Measurements from ENCODE around the gene TSKU.

DNA sequence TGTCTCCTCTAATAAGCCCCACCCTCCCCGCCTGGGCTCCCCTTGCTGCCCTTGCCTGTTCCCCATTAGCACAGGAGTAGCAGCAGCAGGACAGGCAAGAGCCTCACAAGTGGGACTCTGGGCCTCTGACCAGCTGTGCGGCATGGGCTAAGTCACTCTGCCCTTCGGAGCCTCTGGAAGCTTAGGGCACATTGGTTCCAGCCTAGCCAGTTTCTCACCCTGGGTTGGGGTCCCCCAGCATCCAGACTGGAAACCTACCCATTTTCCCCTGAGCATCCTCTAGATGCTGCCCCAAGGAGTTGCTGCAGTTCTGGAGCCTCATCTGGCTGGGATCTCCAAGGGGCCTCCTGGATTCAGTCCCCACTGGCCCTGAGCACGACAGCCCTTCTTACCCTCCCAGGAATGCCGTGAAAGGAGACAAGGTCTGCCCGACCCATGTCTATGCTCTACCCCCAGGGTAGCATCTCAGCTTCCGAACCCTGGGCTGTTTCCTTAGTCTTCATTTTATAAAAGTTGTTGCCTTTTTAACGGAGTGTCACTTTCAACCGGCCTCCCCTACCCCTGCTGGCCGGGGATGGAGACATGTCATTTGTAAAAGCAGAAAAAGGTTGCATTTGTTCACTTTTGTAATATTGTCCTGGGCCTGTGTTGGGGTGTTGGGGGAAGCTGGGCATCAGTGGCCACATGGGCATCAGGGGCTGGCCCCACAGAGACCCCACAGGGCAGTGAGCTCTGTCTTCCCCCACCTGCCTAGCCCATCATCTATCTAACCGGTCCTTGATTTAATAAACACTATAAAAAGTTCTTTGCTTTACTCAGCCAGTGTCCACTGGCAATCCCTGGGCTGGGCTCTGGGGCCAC is 14.4 kb downstream of the TSKU start:
- TF ChIP-seq, protein P1, sequence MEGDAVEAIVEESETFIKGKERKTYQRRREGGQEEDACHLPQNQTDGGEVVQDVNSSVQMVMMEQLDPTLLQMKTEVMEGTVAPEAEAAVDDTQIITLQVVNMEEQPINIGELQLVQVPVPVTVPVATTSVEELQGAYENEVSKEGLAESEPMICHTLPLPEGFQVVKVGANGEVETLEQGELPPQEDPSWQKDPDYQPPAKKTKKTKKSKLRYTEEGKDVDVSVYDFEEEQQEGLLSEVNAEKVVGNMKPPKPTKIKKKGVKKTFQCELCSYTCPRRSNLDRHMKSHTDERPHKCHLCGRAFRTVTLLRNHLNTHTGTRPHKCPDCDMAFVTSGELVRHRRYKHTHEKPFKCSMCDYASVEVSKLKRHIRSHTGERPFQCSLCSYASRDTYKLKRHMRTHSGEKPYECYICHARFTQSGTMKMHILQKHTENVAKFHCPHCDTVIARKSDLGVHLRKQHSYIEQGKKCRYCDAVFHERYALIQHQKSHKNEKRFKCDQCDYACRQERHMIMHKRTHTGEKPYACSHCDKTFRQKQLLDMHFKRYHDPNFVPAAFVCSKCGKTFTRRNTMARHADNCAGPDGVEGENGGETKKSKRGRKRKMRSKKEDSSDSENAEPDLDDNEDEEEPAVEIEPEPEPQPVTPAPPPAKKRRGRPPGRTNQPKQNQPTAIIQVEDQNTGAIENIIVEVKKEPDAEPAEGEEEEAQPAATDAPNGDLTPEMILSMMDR (IDR thresholded peaks at IDR 0.05) = no peak
- peak; percentile 19 for TF ChIP-seq POLR2AphosphoS5 (IDR thresholded peaks at IDR 0.05)
